Gastroesophageal sphincter (tissue), 4 donors: Measurements from ENCODE around the gene RSRC1. TPM values are rescaled to one million over a fixed set of nuclear protein-coding genes. Genes with fewer than 3 reads are reported as not detected.

Experiments used
- ATAC-seq: fragments of 150-250 bp; one replicate; pipeline ENCODE4 v1.9.1; 2016; ENCODE audit warnings: mild to moderate bottlenecking, moderate library complexity
- H3K27ac ChIP-seq, 4 donors: fragments of 200-600 bp; sonication (generic) in 3 of 4; 1 replicate in 3 of 4; 2 replicates in 1 of 4; pipeline ENCODE4 v1.5.1; 2016 to 2019
- H3K27me3 ChIP-seq: fragments of 200-600 bp; sonication (generic); one replicate; pipeline ENCODE4 v1.5.1; 2019
- H3K36me3 ChIP-seq, 2 donors: fragments of 200-600 bp; sonication (generic); one replicate each; pipeline ENCODE4 v1.5.1; 2019; ENCODE audit warnings: control low read depth in 1 of 2
- H3K4me1 ChIP-seq, 3 donors: fragments of 200-600 bp; sonication (generic); 1 replicate in 2 of 3; 2 replicates in 1 of 3; pipeline ENCODE4 v1.5.1; 2016 to 2019; ENCODE audit warnings: control low read depth in 2 of 3
- H3K4me3 ChIP-seq, 2 donors: fragments of 200-600 bp; sonication (generic); one replicate each; pipeline ENCODE4 v1.5.1; 2019; ENCODE audit warnings: mild to moderate bottlenecking in 1 of 2, moderate library complexity in 1 of 2
- H3K9me3 ChIP-seq, 3 donors: fragments of 200-600 bp; sonication (generic); one replicate each; pipeline ENCODE4 v1.5.1; 2017 to 2019; ENCODE audit warnings: control low read depth in 2 of 3
- CTCF ChIP-seq, 4 experiments: fragments of 200-600 bp in 2 of 4; fragments of 450-650 bp in 2 of 4; sonication (generic) in 1 of 4; IDR thresholded peaks; one replicate each; pipeline ENCODE4 v1.5.1; 2017 to 2019; ENCODE audit warnings: antibody characterized with exemption in 4 of 4, mild to moderate bottlenecking in 2 of 4, moderate library complexity in 2 of 4
- EP300 ChIP-seq: sonication (generic); formaldehyde crosslinking; IDR thresholded peaks from one replicate; pipeline ENCODE4 v1.6.1; 2017; ENCODE audit warnings: antibody characterized with exemption, mild to moderate bottlenecking
- POLR2A ChIP-seq, 2 donors: fragments of 450-650 bp; IDR thresholded peaks; one replicate each; pipeline ENCODE4 v1.6.1; 2017; ENCODE audit warnings: antibody characterized with exemption in 2 of 2, mild to moderate bottlenecking in 2 of 2, moderate library complexity in 1 of 2
- POLR2AphosphoS5 ChIP-seq: sonication (generic); formaldehyde crosslinking; IDR thresholded peaks from one replicate; pipeline ENCODE4 v1.6.1; 2017; ENCODE audit warnings: antibody characterized with exemption
- WGBS, 2 donors: methylation state at CpG; one replicate each; pipeline ENCODE4 v1.1.5; 2018; ENCODE audit warnings: low coverage in 1 of 2; 5-methylcytosine and 5-hydroxymethylcytosine counted together
- total RNA-seq, 4 donors: library from RNA; depleted of rRNA; stranded (reverse); fragments of >200 nt; gene quantifications; one replicate each; pipeline ENCODE4 v1.1.0, GENCODE V29; 2016

Gene RSRC1
- total RNA-seq, 4 donors from 2014 or later = 40.6 to 66.0 (median 43.9) TPM

GRCh38 chr3:158100681-158101080 lies 9.2 kb upstream of the RSRC1 start:
- H3K4me3 ChIP-seq = no peak overlapping the region
- TF ChIP-seq EP300 (no peak), POLR2A (IDR thresholded peaks at IDR 0.05) (no peak), CTCF (IDR thresholded peaks at IDR 0.05) (no peak), POLR2AphosphoS5 (no peak)
- H3K27ac ChIP-seq = no peak overlapping the region
- peaks cover 0 to 43% (median 21%) of the 10 kb centered on the region in 3 donors for H3K4me1 ChIP-seq
- 25 to 26% methylated on average over 2 of the region's 2 CpGs for WGBS, 2 donors
- H3K27me3 ChIP-seq = peaks cover 100% of the 10 kb centered on the region
- no peaks in the 10 kb centered on the region for H3K36me3 ChIP-seq
- no peak for ATAC-seq
- no peaks in the 10 kb centered on the region for H3K9me3 ChIP-seq

GRCh38 chr3:158101335-158102241 lies 8.3 kb upstream of the RSRC1 start:
- peaks cover 0 to 52% (median 25%) of the 10 kb centered on the region in 3 donors for H3K4me1 ChIP-seq
- H3K27ac ChIP-seq = no peak overlapping the region
- 36 to 41% methylated on average over 13 to 14 of the region's 14 CpGs for WGBS, 2 donors
- no peaks in the 10 kb centered on the region for H3K36me3 ChIP-seq
- H3K4me3 ChIP-seq = no peak overlapping the region
- no peak for ATAC-seq
- peaks cover 100% of the 10 kb centered on the region for H3K27me3 ChIP-seq
- no peak for TF ChIP-seq EP300
- TF ChIP-seq POLR2A (IDR thresholded peaks at IDR 0.05) = no peak
- no peak for TF ChIP-seq CTCF (IDR thresholded peaks at IDR 0.05)
- no peak for TF ChIP-seq POLR2AphosphoS5
- H3K9me3 ChIP-seq = no peaks in the 10 kb centered on the region

- no peak overlapping the region for H3K4me3 ChIP-seq
- no peak overlapping the region for H3K27ac ChIP-seq
Observed at GRCh38 chr3:158102242-158103080, 7.4 kb upstream of the RSRC1 start.

GRCh38 chr3:158103081-158103886 lies 6.6 kb upstream of the RSRC1 start:
- no peak for ATAC-seq
- H3K9me3 ChIP-seq = no peaks in the 10 kb centered on the region
- peak overlapping the region in 1 of 2 donors; percentile 26 for H3K4me3 ChIP-seq
- H3K4me1 ChIP-seq = peaks cover 0 to 51% (median 23%) of the 10 kb centered on the region in 3 donors
- no peaks in the 10 kb centered on the region for H3K36me3 ChIP-seq
- H3K27me3 ChIP-seq = peaks cover 100% of the 10 kb centered on the region
- H3K27ac ChIP-seq = no peak overlapping the region
- WGBS, 2 donors = 2 to 15% methylated on average over 8 to 10 of the region's 52 CpGs
- no peak for TF ChIP-seq CTCF (IDR thresholded peaks at IDR 0.05)
- no peak for TF ChIP-seq POLR2A (IDR thresholded peaks at IDR 0.05)
- TF ChIP-seq POLR2AphosphoS5 = no peak
- TF ChIP-seq EP300 = no peak

More at GRCh38 chr3:158102242-158103080, 7.4 kb upstream of the RSRC1 start:
- no peak for ATAC-seq
- peaks cover 100% of the 10 kb centered on the region for H3K27me3 ChIP-seq
- TF ChIP-seq POLR2AphosphoS5 (no peak), EP300 (no peak), CTCF (IDR thresholded peaks at IDR 0.05) (no peak), POLR2A (IDR thresholded peaks at IDR 0.05) (no peak)
- H3K9me3 ChIP-seq = no peaks in the 10 kb centered on the region
- H3K4me1 ChIP-seq = peaks cover 0 to 59% (median 31%) of the 10 kb centered on the region in 3 donors
- 13 to 24% methylated on average over 10 to 12 of the region's 28 CpGs for WGBS, 2 donors
- H3K36me3 ChIP-seq = no peaks in the 10 kb centered on the region
